Measurements from ENCODE around the gene EHBP1.

GRCh38 chr2:62923881-62924280 is 218.4 kb downstream of the EHBP1 start:
- TF ChIP-seq, protein P1, sequence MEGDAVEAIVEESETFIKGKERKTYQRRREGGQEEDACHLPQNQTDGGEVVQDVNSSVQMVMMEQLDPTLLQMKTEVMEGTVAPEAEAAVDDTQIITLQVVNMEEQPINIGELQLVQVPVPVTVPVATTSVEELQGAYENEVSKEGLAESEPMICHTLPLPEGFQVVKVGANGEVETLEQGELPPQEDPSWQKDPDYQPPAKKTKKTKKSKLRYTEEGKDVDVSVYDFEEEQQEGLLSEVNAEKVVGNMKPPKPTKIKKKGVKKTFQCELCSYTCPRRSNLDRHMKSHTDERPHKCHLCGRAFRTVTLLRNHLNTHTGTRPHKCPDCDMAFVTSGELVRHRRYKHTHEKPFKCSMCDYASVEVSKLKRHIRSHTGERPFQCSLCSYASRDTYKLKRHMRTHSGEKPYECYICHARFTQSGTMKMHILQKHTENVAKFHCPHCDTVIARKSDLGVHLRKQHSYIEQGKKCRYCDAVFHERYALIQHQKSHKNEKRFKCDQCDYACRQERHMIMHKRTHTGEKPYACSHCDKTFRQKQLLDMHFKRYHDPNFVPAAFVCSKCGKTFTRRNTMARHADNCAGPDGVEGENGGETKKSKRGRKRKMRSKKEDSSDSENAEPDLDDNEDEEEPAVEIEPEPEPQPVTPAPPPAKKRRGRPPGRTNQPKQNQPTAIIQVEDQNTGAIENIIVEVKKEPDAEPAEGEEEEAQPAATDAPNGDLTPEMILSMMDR (IDR thresholded peaks at IDR 0.05; ENCODE audit: low read depth, low read length): no peak
- no peak for TF ChIP-seq MYC (IDR thresholded peaks at IDR 0.05; ENCODE audit: low read depth, low read length)
- no peak for TF ChIP-seq POLR2A (IDR thresholded peaks at IDR 0.05; ENCODE audit: extremely low read depth, insufficient read length)
- no peak for TF ChIP-seq MAX (IDR thresholded peaks at IDR 0.05; ENCODE audit: low read depth, low read length)
